ENCODE measurements around the gene AOC1.

DNA sequence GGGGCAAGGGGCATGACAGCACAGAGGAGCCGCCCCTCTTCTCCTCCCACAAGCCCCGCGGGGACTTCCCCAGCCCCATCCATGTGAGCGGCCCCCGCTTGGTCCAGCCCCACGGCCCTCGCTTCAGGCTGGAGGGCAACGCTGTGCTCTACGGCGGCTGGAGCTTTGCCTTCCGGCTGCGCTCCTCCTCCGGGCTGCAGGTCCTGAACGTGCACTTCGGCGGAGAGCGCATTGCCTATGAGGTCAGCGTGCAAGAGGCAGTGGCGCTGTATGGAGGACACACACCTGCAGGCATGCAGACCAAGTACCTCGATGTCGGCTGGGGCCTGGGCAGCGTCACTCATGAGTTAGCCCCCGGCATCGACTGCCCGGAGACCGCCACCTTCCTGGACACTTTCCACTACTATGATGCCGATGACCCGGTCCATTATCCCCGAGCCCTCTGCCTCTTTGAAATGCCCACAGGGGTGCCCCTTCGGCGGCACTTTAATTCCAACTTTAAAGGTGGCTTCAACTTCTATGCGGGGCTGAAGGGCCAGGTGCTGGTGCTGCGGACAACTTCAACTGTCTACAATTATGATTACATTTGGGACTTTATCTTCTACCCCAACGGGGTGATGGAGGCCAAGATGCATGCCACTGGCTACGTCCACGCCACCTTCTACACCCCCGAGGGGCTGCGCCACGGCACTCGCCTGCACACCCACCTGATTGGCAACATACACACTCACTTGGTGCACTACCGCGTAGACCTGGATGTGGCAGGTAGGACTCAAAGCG lies 5.1 kb downstream of the AOC1 start:
- TF ChIP-seq POLR2A (IDR thresholded peaks at IDR 0.05), result no peak
- TF ChIP-seq, protein P1, sequence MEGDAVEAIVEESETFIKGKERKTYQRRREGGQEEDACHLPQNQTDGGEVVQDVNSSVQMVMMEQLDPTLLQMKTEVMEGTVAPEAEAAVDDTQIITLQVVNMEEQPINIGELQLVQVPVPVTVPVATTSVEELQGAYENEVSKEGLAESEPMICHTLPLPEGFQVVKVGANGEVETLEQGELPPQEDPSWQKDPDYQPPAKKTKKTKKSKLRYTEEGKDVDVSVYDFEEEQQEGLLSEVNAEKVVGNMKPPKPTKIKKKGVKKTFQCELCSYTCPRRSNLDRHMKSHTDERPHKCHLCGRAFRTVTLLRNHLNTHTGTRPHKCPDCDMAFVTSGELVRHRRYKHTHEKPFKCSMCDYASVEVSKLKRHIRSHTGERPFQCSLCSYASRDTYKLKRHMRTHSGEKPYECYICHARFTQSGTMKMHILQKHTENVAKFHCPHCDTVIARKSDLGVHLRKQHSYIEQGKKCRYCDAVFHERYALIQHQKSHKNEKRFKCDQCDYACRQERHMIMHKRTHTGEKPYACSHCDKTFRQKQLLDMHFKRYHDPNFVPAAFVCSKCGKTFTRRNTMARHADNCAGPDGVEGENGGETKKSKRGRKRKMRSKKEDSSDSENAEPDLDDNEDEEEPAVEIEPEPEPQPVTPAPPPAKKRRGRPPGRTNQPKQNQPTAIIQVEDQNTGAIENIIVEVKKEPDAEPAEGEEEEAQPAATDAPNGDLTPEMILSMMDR (IDR thresholded peaks at IDR 0.05), result no peak
